Suprapubic skin (tissue), 3 donors: ENCODE data around the gene LRFN3.

Experiments used
- POLR2AphosphoS5 ChIP-seq, 3 donors: sonication (generic); formaldehyde crosslinking; IDR thresholded peaks; one replicate each; pipeline ENCODE4 v1.6.1; 2017; ENCODE audit warnings: antibody characterized with exemption in 3 of 3
- TF ChIP-seq, protein P1 (sequence below), 2 donors: fragments of 200-600 bp in 1 of 2; fragments of 450-650 bp in 1 of 2; sonication (generic) in 1 of 2; IDR thresholded peaks; one replicate each; pipeline ENCODE4 v1.5.1; 2016 to 2019; ENCODE audit warnings: antibody characterized with exemption in 2 of 2, mild to moderate bottlenecking in 1 of 2, moderate library complexity in 1 of 2

DNA sequence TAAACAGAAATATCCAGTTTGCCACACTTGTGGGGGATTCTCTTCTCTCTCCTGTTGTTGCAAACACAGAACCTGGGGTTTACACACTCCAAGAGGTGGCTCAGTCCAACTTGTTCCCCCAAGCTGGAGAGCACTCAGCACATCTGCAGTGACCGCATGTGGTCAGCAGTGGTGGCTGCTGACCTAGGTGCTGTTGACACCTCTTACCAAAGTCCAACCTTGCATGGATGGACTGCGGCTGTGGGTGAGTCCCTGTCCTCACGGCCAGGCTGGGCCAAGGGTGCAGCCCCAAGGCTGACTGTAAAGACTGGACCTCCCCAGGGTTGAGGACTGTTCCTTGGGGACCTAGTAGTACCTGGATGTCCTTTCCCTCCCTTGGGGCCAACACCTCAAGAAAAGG lies 6.1 kb downstream of the LRFN3 start:
- TF ChIP-seq, protein P1, sequence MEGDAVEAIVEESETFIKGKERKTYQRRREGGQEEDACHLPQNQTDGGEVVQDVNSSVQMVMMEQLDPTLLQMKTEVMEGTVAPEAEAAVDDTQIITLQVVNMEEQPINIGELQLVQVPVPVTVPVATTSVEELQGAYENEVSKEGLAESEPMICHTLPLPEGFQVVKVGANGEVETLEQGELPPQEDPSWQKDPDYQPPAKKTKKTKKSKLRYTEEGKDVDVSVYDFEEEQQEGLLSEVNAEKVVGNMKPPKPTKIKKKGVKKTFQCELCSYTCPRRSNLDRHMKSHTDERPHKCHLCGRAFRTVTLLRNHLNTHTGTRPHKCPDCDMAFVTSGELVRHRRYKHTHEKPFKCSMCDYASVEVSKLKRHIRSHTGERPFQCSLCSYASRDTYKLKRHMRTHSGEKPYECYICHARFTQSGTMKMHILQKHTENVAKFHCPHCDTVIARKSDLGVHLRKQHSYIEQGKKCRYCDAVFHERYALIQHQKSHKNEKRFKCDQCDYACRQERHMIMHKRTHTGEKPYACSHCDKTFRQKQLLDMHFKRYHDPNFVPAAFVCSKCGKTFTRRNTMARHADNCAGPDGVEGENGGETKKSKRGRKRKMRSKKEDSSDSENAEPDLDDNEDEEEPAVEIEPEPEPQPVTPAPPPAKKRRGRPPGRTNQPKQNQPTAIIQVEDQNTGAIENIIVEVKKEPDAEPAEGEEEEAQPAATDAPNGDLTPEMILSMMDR (IDR thresholded peaks at IDR 0.05) = no peak
- no peak for TF ChIP-seq POLR2AphosphoS5 (IDR thresholded peaks at IDR 0.05)
